GM21381 (cell line): ENCODE results near the gene TGFBI.

ENCODE experiments used
- ATAC-seq: cut with Tn5 transposase; IDR thresholded peaks from one replicate; pipeline ENCODE4 v1.9.1; 2021; ENCODE audit warnings: mild to moderate bottlenecking, moderate library complexity; ENCODE audit not compliant: unreplicated experiment

TGFBI gene

DNA sequence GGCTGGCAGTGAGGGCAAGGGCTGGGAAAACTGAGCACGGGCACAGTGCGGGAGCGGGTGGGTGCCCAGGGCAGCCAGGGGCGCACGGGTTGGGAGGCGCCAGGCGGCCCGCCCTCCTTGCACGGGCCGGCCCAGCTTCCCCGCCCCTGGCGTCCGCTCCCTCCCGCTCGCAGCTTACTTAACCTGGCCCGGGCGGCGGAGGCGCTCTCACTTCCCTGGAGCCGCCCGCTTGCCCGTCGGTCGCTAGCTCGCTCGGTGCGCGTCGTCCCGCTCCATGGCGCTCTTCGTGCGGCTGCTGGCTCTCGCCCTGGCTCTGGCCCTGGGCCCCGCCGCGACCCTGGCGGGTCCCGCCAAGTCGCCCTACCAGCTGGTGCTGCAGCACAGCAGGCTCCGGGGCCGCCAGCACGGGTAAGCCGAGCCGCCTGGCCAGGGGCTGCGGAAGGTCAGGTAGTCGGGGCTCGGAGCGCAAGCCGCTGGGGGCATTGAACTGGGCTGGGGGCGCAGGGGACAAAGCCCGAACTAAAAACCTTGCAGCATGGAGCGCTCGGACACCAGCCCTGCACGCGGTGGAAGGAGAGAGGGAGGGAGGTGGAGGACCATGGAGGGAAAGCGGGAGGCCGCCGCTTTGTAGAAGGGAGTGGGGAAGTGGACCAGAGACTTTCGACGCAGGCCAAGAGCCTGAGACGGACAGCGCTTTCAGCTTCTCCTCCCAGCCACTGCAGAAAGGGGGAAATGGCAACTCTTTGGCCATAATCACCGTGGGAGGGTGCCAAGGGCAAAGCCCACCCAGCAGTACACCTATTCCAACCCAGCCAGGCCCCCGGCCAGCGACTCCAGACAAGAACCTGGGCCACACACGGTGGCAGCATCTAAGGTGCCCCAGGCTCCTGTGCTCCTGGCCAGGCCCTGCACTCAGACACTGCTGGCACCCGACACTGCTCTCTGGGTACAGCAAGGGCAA is at the start of gene TGFBI:
TGFBI (plus strand) TSS at position 207 of the 961 bp plus-strand sequence; CDS start at position 275, 68 bp downstream.
- peak; percentile 41 for ATAC-seq

DNA sequence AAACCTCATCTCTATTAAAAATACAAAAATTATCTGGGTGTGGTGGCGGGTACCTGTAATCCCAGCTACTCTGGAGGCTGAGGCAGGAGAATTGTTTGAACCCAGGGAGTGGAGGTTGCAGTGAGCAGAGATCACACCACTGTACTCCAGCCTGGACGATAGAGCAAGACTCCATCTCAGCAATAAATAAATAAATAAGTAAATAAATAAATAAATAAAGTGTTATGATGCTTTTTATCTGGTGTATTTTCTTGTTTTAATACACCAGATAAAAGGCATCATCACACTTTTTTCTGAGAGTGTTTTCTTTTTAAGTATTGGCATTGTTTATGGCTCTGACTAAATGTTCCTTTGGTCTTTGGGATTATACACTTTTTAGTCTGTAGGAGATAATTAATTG is 49.8 kb upstream of the TGFBI start:
- no peak for ATAC-seq

DNA sequence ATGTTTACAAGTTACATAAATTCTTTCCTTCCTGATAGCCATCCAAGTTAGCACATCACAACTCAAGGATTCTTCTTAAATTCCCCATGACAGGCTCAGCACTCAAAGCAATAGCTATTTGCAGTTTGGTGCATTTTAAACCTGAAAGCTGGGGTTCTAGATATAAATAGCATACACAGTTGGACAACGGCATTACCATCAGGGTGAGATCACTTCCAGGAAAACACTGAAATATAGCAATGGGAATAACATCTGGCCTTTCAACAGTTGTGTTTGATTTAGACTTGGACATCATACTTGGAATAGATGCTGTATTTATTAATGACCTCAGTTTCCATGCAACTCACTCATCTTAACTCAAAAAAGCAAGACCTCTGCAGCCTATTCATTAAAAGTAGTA is 49.3 kb upstream of the TGFBI start:
- ATAC-seq, result no peak

DNA sequence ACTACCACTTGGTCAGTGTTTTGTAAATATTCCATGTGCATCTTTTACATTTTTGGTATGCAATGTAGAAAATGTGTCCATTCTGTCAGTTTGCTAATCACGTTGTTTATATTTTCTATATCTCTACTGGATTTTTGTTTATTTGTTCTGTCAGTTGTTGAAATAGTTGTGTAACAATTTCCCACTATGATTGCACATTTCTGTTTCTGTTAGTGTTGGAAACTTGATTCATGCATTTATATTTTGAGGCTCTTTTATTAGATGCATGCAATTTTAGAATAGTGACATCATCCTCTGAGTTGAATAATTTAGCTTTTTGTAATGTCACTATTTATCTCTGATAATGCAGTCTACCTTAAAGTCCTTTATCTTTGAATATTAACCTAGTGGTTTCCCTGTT is 48.2 kb upstream of the TGFBI start:
- ATAC-seq, result no peak

DNA sequence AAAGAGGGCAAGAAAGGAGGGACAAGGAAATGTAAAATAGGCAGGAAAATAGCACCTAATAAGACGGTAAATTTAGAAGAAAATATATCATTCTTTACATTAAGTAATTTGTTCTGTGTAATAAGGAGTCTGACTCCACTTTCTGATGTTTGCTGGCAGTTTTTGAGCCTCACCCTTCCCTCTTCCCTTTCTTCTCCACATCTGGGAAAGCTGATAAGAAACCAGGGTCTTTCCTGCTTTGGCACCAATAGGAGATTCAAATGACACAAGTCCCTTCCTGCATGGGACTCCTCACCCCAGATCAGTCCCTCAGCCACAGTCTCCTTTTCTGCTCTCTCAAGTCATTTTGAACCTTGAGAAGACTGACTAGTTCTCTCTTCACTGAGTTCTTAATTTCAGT is 42.8 kb upstream of the TGFBI start:
- no peak for ATAC-seq

DNA sequence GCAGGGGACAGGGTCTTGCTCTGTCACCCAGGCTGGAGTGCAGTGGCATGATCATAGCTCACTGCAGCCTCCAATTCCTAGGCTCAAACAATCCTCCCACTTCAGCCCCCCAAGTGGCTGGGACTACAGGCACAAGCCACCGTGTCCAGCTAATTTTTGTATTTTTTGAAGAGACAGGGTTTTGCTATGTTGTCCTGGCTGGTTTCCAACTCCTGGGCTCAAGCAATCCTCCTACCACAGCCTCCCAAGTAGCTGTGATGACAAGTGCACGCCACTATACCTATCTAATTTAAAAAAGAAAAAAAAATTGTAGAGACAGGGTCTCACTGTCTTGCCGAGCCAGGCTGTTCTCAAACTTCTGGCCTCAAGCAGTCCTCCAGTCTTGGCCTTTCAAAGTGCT is 42.4 kb upstream of the TGFBI start:
- no peak for ATAC-seq

DNA sequence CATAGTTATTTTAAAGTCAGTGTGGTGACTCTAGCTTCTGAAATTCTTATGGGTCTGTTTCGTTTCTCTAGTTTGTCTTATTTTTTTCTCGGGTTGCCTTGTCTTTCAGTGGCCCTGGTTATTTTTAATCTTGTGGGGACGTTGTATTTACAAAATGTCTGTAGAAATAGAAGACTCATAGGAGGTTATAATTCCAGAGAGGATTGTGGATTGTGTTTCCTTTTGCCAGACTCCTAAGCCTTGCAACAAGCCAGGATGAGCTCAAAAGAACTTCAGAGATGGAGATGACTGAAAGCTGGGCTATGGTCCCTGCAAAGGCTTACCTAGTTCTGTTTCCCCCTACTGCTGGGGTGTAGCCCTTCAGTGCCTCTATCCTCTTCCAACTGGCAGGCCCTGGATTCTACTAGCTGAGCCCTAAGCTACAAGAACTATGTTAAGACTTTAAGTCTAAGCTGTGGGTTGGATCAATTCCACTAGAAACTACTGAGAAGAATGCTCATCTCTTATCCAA is 41.8 kb upstream of the TGFBI start:
- ATAC-seq, result no peak

DNA sequence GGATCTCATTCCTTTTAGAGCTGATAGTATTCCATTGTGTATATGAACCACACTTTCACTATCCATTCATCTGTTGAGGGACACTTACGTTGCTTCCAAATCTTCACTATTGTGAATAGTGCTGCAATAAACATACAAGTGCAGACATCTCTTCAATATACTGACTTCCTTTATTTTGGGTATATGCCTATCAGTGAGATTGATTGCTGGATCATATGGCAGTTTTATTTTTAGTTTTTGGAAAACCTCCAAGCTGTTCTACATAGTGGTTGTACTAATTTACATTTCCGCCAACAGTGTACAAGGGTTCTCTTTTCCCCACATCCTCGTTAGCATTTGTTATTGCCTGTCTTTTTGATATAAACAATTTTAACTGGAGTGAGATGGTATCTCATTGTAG is 40.2 kb upstream of the TGFBI start:
- no peak for ATAC-seq

DNA sequence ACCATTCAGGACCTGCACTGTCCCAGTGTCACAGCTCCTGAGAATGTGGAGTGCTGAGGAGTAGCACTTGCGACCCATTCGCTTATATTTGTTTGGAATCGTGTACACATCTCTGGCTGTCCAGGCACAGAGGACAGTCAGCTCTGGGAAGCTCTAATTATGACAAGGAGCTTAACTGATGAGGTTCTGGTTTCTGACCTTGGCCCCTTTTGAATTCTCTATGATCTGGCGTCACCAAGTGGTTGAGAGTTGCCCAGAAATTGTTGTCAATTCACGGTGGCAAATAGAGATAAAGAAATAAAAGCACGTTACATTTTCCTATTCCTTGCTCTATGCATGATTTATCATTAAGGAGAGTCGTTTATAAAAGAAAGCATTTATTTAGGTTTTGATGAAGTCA is 39.1 kb upstream of the TGFBI start:
- no peak for ATAC-seq

DNA sequence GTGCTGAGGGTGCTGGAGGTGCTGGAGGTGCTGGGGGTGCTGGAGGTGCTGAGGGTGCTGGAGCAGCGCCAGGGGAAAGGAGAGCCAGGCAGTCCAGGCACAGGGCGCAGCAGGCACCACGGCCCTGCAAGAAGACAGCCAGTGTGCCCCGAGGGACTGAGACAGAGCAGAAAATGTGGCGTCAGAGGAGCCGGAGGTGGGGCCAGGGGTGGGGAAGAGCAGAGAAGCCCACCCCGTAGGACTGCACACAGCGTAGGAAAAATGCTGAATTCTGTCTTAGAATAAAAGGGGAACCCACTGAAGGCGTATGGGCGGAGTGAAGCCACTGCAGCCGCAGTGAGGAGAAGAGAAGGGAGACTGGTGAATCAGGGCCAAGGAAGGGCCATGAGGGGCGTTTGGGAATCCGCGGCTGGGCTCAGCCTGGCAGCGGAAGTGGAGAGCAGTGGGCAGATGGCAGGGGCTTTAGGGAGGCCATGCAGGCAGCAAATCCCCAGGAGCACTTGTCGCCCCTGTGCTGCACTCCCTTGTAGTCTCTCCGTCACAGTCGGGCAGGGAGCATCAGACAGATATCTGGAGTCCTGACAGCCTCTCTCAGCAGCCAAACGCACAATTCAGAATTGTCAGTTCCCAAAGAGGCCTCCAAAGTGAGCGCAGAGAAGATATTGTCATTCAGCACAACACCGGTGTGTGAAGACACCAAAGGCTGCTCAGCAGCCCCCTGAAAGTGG is 38.1 kb upstream of the TGFBI start:
- no peak for ATAC-seq

DNA sequence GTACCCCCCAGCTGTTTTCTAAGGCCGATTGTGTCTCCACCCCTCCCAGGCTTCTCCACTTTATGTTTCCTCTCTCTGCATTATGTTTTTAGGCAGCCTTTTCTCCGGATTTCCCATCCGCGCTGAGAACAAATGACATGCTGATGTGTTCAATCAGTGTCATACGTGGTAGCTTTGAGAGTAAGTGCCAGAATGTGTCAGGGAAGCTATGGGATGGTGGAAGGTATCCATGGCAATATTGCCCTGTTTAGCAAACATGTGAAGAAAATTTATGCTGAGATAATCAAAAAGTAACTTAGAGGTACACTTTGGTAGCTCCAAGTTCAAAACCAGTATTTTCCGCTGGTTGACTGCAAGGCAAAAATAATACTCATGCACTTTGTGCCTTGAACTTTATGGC is 37.4 kb upstream of the TGFBI start:
- ATAC-seq, result no peak

DNA sequence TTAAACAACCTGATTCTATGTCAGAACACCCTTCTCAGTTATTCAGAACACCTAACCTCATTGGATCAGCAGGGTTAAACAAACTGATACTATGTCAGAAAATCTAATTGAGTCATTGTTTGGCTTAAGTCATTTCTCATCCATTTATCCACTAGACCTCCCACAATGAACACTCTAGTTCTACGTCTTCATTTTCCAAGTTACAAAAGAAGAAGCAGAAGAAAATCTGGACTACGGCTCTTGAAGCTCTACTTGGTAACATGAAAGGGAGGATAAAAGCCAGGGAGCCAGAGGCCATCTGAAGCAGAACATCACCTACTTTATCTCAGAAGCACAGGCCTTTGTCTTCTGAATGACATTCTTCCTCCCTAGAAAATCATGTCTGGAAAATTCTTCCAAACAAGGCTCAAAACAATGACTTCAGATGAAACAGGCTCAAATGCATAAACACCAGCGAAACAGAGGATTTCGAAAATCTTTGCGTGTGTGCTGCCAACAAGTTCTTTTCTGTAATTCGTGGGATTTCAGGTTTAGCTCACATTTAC is 35.4 kb upstream of the TGFBI start:
- no peak for ATAC-seq

DNA sequence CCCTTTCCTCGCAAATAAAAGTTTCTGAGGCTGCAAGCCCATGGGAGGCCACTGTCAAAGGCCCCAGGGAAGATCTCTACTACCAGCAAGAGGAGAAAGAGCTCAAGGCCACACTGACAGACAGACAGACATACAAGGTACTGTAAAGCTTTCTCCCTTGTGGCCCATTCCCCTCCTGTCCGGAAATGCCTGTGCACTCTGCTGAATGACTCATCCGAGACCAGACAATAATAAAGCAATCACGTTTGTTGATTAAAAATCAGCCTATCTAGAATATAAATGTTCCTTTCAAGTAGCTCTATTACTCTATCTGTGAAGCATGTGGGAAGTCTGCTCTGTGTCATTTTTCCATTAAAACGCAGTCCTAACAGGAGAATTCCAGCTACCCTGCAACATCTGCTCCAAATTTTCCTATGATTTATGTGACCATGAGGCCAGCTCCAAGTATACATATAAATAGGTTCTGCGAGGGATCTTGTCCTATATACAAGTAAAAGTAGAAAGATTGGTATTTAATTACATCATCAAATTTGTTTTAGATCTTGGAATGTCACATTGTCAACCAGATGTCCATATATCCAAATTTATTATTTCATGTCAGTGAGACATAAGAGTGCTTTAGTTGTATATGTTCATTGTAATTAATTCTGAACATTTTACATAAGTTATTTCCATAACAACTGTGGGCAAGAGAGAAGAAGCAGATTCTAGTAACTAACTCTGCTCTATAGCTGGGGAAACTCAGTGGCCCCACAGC is 34.7 kb upstream of the TGFBI start:
- ATAC-seq, result no peak

DNA sequence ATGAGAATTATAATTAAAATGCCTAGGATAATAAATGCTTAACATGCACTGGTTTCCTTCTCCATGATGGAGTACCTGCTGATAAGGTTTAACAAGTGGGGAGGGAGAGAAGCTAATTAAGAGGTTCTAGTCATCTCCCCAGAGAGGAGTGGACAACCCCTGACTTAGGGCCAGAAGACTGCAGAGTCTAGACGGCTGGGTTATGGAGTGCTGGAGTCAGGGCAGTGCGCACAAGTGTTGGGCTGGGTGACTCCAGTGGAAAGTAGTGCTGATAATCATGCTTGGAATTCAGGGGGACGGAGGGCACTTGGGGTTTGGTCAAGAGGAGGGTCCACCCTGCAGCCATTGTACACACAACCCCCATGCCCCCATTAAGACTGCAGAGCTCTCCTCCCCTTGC is 32.8 kb upstream of the TGFBI start:
- no peak for ATAC-seq

DNA sequence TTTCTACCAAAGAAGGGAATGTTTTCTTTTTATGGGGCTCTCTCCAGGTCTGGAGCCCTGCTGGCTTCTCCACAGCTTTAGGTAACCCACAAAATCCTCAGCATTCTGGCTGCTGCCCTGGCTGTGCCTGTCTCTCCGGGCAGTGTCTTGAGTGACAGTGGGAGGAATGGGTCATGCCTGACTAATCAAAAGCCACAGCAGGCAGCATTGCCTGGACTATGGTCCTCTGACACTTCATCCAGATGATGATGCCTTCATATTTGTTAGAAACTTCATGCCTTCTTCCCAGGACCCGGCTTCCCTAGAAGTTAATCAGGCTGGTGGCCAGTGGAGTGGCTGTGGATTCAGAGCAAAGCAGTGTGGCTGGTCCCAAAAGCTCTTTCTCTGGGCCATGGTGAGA is 32.2 kb upstream of the TGFBI start:
- no peak for ATAC-seq

DNA sequence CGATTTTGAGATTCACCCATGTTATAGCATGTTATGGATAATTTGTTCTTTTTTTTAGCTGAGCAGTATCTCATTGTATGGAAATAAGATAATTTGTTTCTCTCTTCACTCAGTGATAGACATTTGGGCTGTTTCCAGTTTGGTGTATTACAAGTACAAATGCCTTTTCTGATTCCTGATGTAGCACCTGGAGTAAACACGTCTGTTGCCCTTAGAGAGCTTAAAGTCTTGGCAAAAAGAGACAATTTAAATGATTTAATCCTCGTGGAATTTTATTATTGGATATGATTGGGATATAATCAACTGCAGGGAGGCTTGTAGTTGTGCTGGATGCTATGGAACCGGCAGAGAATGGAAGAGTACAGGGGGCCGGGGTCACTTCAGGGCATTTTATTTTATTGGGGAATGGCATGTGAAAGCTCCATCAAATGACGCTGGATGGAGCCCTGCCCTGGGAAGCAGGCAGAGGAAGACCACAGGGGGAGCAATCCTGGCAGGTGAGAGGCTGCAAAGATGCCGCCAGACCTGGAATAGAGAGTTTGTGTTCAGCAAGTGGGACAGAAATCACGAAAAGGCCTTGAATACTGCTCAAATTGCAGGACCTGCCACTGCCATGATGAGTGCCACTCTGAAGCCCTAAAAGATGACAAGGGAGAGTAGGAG is 31.0 kb upstream of the TGFBI start:
- no peak for ATAC-seq

DNA sequence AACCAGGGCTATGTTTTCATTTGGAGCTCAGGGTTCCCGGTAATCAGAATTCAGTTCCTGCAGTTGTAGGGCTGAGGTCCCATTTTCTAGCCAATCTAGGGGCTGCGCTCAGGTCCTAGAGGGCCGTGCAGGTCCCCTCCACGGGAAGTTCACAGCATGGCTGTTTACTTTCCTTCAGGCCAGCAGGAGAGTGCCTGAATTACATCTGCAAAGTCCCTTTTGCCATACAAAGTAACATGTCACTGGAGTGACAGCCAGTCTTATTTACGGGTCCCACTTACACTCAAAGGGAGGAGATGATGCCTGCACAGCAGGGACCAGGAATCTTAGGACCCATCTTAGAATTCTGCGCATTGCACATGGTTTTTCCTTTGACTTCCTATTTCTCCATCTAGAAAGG is 29.9 kb upstream of the TGFBI start:
- ATAC-seq, result no peak

DNA sequence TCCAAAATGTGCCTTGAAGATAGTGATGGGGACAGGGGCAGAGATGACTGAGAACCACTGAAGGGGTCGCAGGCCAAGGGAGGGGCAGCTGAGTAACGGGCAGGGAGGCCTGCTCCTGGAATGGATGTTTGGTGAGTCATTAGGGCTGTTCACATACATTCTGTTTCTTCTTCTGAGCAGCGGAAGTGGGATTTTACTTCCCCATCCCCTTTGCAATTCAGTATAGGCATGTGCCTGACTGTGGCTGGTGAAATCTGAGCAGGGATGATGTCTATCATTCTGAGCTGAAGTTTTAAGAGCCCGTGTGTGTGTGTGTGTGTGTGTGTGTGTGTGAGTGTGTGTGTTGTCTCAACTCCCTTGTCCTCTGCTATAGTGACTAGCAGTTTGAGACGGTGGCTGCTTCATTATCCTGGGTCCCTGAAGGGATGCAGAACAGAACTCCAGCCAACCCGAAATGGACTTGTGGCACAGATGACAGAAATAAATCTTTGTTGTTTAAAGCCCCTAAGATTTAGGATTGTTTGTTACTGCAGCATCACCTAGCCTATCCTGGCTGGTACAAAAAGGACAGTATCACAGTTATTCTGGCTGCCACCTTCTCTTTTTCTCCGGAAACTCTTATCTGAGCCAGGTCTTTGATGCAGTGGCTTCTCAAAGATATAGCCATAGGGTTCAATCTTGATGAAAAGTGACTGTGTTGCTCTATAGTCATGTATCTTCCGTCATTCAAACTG is 29.2 kb upstream of the TGFBI start:
- no peak for ATAC-seq

DNA sequence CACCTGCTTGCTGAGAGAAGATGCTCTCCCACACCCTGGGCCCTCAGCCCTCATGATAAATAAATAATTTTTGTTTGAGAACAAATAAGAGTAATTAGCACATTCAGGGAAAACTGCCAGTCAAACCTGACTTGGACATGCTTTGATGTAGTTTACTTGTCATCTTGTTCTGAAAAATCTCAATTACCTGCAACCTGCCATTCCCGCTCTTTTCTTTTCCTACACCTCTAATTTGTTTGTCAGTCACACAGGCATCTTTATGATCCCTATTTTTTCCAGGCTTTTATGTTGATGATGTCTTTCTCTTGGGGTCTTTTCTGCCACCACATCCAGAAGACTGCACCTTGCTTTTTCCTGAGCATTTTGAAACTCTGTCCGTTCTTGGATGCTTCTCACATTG is 28.6 kb upstream of the TGFBI start:
- no peak for ATAC-seq

DNA sequence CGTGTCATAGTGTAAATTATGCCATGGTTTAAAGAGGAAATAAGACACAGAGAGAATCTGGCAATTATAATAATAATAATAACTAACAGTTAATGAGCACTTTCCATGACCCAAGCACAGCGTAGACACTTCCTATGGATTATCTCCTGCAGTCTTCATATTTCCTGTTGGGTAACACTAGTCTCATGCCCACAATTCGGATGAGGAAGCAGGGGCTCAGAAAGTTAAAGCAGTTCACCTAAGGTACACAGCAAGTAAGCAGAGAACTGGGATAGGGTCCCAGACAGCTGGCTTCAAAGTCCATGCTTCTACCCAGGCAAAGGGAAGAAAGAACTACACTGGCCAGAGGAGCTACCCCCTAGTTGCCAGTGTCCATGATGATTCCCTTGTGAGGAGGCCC is 27.9 kb upstream of the TGFBI start:
- ATAC-seq, result no peak
